Left lobe of liver (tissue), 2 donors: Measurements from ENCODE around the gene BCLAF1. TPM values are rescaled to one million over a fixed set of nuclear protein-coding genes. Genes with fewer than 3 reads are reported as not detected.

Source experiments
- ATAC-seq: fragments of 200-7000 bp; cut with Tn5 transposase; one replicate; pipeline ENCODE4 v1.9.1; 2020; ENCODE audit warnings: mild to moderate bottlenecking, moderate library complexity
- DNase-seq: peaks from one replicate; pipeline ENCODE4 v3.0.0-alpha.2; 2020; ENCODE audit warnings: low spot score
- total RNA-seq: library from RNA; stranded (reverse); gene quantifications from one replicate; pipeline ENCODE4 v1.2.1, GENCODE V29; 2021
- donor health status: DM: no; HTN: no; CAD: no; lungs with moderate emphysema.
- donor health status: DM: no; HTN: yes; CAD: no.

The BCLAF1 gene
- total RNA-seq: 32.6 TPM

GRCh38 chr6:136289579-136290409 lies at the start of gene BCLAF1:
Gene BCLAF1, minus strand, starts transcription at chr6:136289846. Its CDS starts 9,980 bp downstream, at chr6:136279866.
- DNase-seq: peak; percentile 100
- peak; percentile 90 for ATAC-seq

GRCh38 chr6:136338486-136338885 lies 48.8 kb upstream of the BCLAF1 start:
- DNase-seq (no peak), ATAC-seq (peak; percentile 39)

- ATAC-seq (no peak), DNase-seq (no peak)
Measured at GRCh38 chr6:136337606-136338005, 48.0 kb upstream of the BCLAF1 start.

- ATAC-seq (no peak), DNase-seq (no peak)
Measured at GRCh38 chr6:136337121-136337520, 47.5 kb upstream of the BCLAF1 start.

GRCh38 chr6:136335736-136336363 lies 46.2 kb upstream of the BCLAF1 start:
- DNase-seq (no peak), ATAC-seq (no peak)

GRCh38 chr6:136334853-136335252 lies 45.2 kb upstream of the BCLAF1 start:
- DNase-seq: no peak
- ATAC-seq: no peak

- ATAC-seq (no peak), DNase-seq (no peak)
Measured at GRCh38 chr6:136334465-136334846, 44.8 kb upstream of the BCLAF1 start.

- no peak for DNase-seq
- no peak for ATAC-seq
Measured at GRCh38 chr6:136333824-136334464, 44.3 kb upstream of the BCLAF1 start.

- ATAC-seq (no peak), DNase-seq (no peak)
Measured at GRCh38 chr6:136331461-136331860, 41.8 kb upstream of the BCLAF1 start.

GRCh38 chr6:136330634-136331033 lies 41.0 kb upstream of the BCLAF1 start:
- ATAC-seq: no peak
- DNase-seq: no peak

- DNase-seq (no peak), ATAC-seq (no peak)
Measured at GRCh38 chr6:136326038-136326553, 36.5 kb upstream of the BCLAF1 start.

GRCh38 chr6:136324686-136325380 lies 35.2 kb upstream of the BCLAF1 start:
- DNase-seq (no peak), ATAC-seq (no peak)

GRCh38 chr6:136323431-136324112 lies 33.9 kb upstream of the BCLAF1 start:
- no peak for DNase-seq
- no peak for ATAC-seq

- DNase-seq: no peak
- ATAC-seq: no peak
Measured at GRCh38 chr6:136319732-136320131, 30.1 kb upstream of the BCLAF1 start.

- ATAC-seq: no peak
- DNase-seq: no peak
Measured at GRCh38 chr6:136318676-136319075, 29.0 kb upstream of the BCLAF1 start.

- no peak for ATAC-seq
- DNase-seq: no peak
Measured at GRCh38 chr6:136317971-136318370, 28.3 kb upstream of the BCLAF1 start.

GRCh38 chr6:136317021-136317694 lies 27.5 kb upstream of the BCLAF1 start:
- peak; percentile 99 for ATAC-seq
- DNase-seq: peak; percentile 50

- DNase-seq: no peak
- ATAC-seq: no peak
Measured at GRCh38 chr6:136315594-136315993, 25.9 kb upstream of the BCLAF1 start.

- no peak for DNase-seq
- ATAC-seq: no peak
Measured at GRCh38 chr6:136312975-136313374, 23.3 kb upstream of the BCLAF1 start.

GRCh38 chr6:136309729-136310311 lies 20.2 kb upstream of the BCLAF1 start:
- DNase-seq: no peak
- no peak for ATAC-seq
